Neuronal stem cell (in vitro differentiated cells): Measurements from ENCODE around the gene RAPGEF5.

ENCODE experiments used
- DNase-seq: peaks from one replicate; pipeline ENCODE4 v3.0.0-alpha.2; 2013; ENCODE audit warnings: low spot score
- H2AFZ ChIP-seq: one replicate; pipeline ENCODE4 v1.6.1; 2013; ENCODE audit warnings: mild to moderate bottlenecking, low read length, inconsistent platforms
- H2AK5ac ChIP-seq: 2 replicates; pipeline ENCODE4 v1.6.1; 2013; ENCODE audit warnings: low read depth, mild to moderate bottlenecking, inconsistent platforms, low read length, moderate library complexity, mixed read lengths
- H2BK120ac ChIP-seq: 2 replicates; pipeline ENCODE4 v1.6.1; 2013; ENCODE audit warnings: low read depth, mild to moderate bottlenecking, inconsistent platforms, low read length, moderate library complexity, mixed read lengths
- H2BK12ac ChIP-seq: one replicate; pipeline ENCODE4 v1.6.1; 2013; ENCODE audit warnings: low read length, inconsistent platforms
- H2BK15ac ChIP-seq: 2 replicates; pipeline ENCODE4 v1.6.1; 2013; ENCODE audit warnings: mild to moderate bottlenecking, low read length, inconsistent platforms, mixed read lengths
- H2BK5ac ChIP-seq: one replicate; pipeline ENCODE4 v1.6.1; 2013; ENCODE audit warnings: inconsistent platforms, mild to moderate bottlenecking, low read length, moderate library complexity
- H3K14ac ChIP-seq: one replicate; pipeline ENCODE4 v1.6.1; 2013; ENCODE audit warnings: low read length, inconsistent platforms
- H3K18ac ChIP-seq: 2 replicates; pipeline ENCODE4 v1.6.1; 2013; ENCODE audit warnings: low read length, inconsistent platforms
- H3K23ac ChIP-seq: 2 replicates; pipeline ENCODE4 v1.6.1; 2013; ENCODE audit warnings: low read depth, mild to moderate bottlenecking, mixed read lengths, low read length, inconsistent platforms; ENCODE audit not compliant: poor library complexity
- H3K27ac ChIP-seq: replicated peaks from 3 replicates; pipeline ENCODE4 v1.5.1; 2013; ENCODE audit warnings: low read length, inconsistent platforms
- H3K27me3 ChIP-seq, 3 experiments: 2 replicates each; pipeline ENCODE4 v1.6.1; 2013; ENCODE audit warnings: low read length in 3 of 3, mild to moderate bottlenecking in 2 of 3, inconsistent platforms in 1 of 3, low read depth in 1 of 3, mixed read lengths in 1 of 3, moderate library complexity in 1 of 3; ENCODE audit not compliant: control insufficient read depth in 3 of 3, insufficient read depth in 3 of 3
- H3K36me3 ChIP-seq, 2 donors: replicated peaks in 1 of 2; 2 replicates each; pipeline ENCODE4 v1.6.1; 2013; ENCODE audit warnings: low read length in 2 of 2; ENCODE audit not compliant: control insufficient read depth in 2 of 2, insufficient read depth in 2 of 2
- H3K4ac ChIP-seq: 2 replicates; pipeline ENCODE4 v1.6.1; 2013; ENCODE audit warnings: inconsistent platforms, mild to moderate bottlenecking, low read length, moderate library complexity
- H3K4me1 ChIP-seq, 2 donors: 1 replicate in 1 of 2; 2 replicates in 1 of 2; pipeline ENCODE4 v1.6.1; 2013; ENCODE audit warnings: low read length in 2 of 2, low read depth in 1 of 2; ENCODE audit not compliant: control insufficient read depth in 2 of 2, insufficient read depth in 1 of 2
- H3K4me2 ChIP-seq: one replicate; pipeline ENCODE4 v1.6.1; 2013; ENCODE audit warnings: mild to moderate bottlenecking, low read length, inconsistent platforms; ENCODE audit not compliant: insufficient read depth, poor library complexity, severe bottlenecking
- H3K4me3 ChIP-seq, 2 donors: 2 replicates each; pipeline ENCODE4 v1.5.1; 2013; ENCODE audit warnings: low read length in 2 of 2, mild to moderate bottlenecking in 2 of 2, inconsistent platforms in 1 of 2, moderate library complexity in 1 of 2
- H3K79me1 ChIP-seq: one replicate; pipeline ENCODE4 v1.6.1; 2013; ENCODE audit warnings: low read depth, mild to moderate bottlenecking, inconsistent platforms, low read length, moderate library complexity
- H3K9ac ChIP-seq: one replicate; pipeline ENCODE4 v1.6.1; 2013; ENCODE audit warnings: mild to moderate bottlenecking, low read depth, low read length, inconsistent platforms; ENCODE audit not compliant: poor library complexity
- H3K9me3 ChIP-seq, 2 donors: replicated peaks in 1 of 2; 2 replicates each; pipeline versions ENCODE3 to v1.6.1; 2013; ENCODE audit warnings: low read length in 2 of 2, mild to moderate bottlenecking in 2 of 2, inconsistent platforms in 1 of 2, low read depth in 1 of 2, mixed read lengths in 1 of 2, moderate library complexity in 1 of 2; ENCODE audit not compliant: control insufficient read depth in 2 of 2, insufficient read depth in 1 of 2
- H4K8ac ChIP-seq: one replicate; pipeline ENCODE4 v1.6.1; 2013; ENCODE audit warnings: low read depth, mild to moderate bottlenecking, inconsistent platforms, low read length, moderate library complexity
- H4K91ac ChIP-seq: one replicate; pipeline ENCODE4 v1.6.1; 2013; ENCODE audit warnings: low read length, low read depth, mild to moderate bottlenecking, inconsistent platforms; ENCODE audit not compliant: poor library complexity
- WGBS, 2 donors: extraction: QIAGEN DNeasy Blood & Tissue Kit; methylation state at CpG; one replicate each; pipeline ENCODE4 v1.1.7; 2013; ENCODE audit warnings: missing lambda C conversion rate in 2 of 2, mixed read lengths in 1 of 2; ENCODE audit not compliant: insufficient read length in 2 of 2, insufficient replicate concordance in 1 of 2; ENCODE audit errors: extremely low coverage in 2 of 2; 5-methylcytosine and 5-hydroxymethylcytosine counted together

The RAPGEF5 gene

GRCh38 chr7:22207724-22208225, 149.2 kb downstream of the RAPGEF5 start:
- Histone ChIP-seq H2AFZ (no peak overlapping the region), H3K23ac (no peak overlapping the region), H3K4me1 (peaks cover 4 to 18% of the 10 kb centered on the region in 2 donors), H3K27me3 (no peaks in the 10 kb centered on the region), H3K27ac (no peak overlapping the region), H4K8ac (no peak overlapping the region), H2AK5ac (no peak overlapping the region), H3K36me3 (no peaks in the 10 kb centered on the region), H3K9me3 (no peaks in the 10 kb centered on the region), H2BK120ac (no peak overlapping the region), H3K4ac (no peak overlapping the region), H3K4me2 (no peak overlapping the region), H2BK15ac (no peak overlapping the region), H2BK12ac (no peak overlapping the region), H3K14ac (no peak overlapping the region), H4K91ac (no peak overlapping the region), H3K18ac (no peak overlapping the region), H3K4me3 (no peak overlapping the region), H3K79me1 (no peaks in the 10 kb centered on the region), H3K9ac (no peak overlapping the region), H2BK5ac (no peak overlapping the region)
- WGBS, 2 donors: no CpG with 5 or more reads among the region's 1 CpG
- DNase-seq: no peak

- no peak overlapping the region for H3K4ac ChIP-seq
- peaks cover 13 to 18% of the 10 kb centered on the region in 2 donors for H3K4me1 ChIP-seq
- no peak overlapping the region for H3K9ac ChIP-seq
- H3K9me3 ChIP-seq: no peaks in the 10 kb centered on the region
- no peaks in the 10 kb centered on the region for H3K79me1 ChIP-seq
- H2AK5ac ChIP-seq: no peak overlapping the region
- no peak overlapping the region for H3K4me2 ChIP-seq
- no peak overlapping the region for H2BK12ac ChIP-seq
- H3K27me3 ChIP-seq: no peaks in the 10 kb centered on the region
- H3K27ac ChIP-seq: no peak overlapping the region
- no peaks in the 10 kb centered on the region for H3K36me3 ChIP-seq
- no peak overlapping the region for H2AFZ ChIP-seq
- H2BK120ac ChIP-seq: no peak overlapping the region
- H3K23ac ChIP-seq: no peak overlapping the region
- H3K14ac ChIP-seq: no peak overlapping the region
- H3K4me3 ChIP-seq: no peak overlapping the region
- no peak overlapping the region for H4K91ac ChIP-seq
- no peak overlapping the region for H4K8ac ChIP-seq
- H2BK5ac ChIP-seq: no peak overlapping the region
- DNase-seq: no peak
- H3K18ac ChIP-seq: no peak overlapping the region
- no peak overlapping the region for H2BK15ac ChIP-seq
Measured at GRCh38 chr7:22205631-22206030, 151.3 kb downstream of the RAPGEF5 start.

- WGBS, 2 donors: no CpG with 5 or more reads among the region's 4 CpGs
- Histone ChIP-seq H3K23ac (no peak overlapping the region), H3K14ac (no peak overlapping the region), H3K4me1 (peaks cover 9 to 16% of the 10 kb centered on the region in 2 donors), H4K91ac (no peak overlapping the region), H3K4ac (no peak overlapping the region), H2AFZ (no peak overlapping the region), H3K4me2 (no peak overlapping the region), H2BK12ac (no peak overlapping the region), H2BK5ac (no peak overlapping the region), H2BK120ac (no peak overlapping the region), H3K27me3 (no peaks in the 10 kb centered on the region), H3K9ac (no peak overlapping the region), H2AK5ac (no peak overlapping the region), H3K4me3 (no peak overlapping the region), H2BK15ac (no peak overlapping the region), H3K79me1 (no peaks in the 10 kb centered on the region), H3K27ac (no peak overlapping the region), H3K36me3 (no peaks in the 10 kb centered on the region), H3K9me3 (no peaks in the 10 kb centered on the region), H4K8ac (no peak overlapping the region), H3K18ac (no peak overlapping the region)
- DNase-seq: no peak
Measured at GRCh38 chr7:22204312-22204711, 152.6 kb downstream of the RAPGEF5 start.

GRCh38 chr7:22202141-22202540, 154.8 kb downstream of the RAPGEF5 start:
- Histone ChIP-seq H3K36me3 (no peaks in the 10 kb centered on the region), H3K9ac (no peak overlapping the region), H4K8ac (no peak overlapping the region), H3K27ac (no peak overlapping the region), H3K14ac (no peak overlapping the region), H2BK5ac (no peak overlapping the region), H3K79me1 (no peaks in the 10 kb centered on the region), H2BK15ac (no peak overlapping the region), H3K9me3 (no peaks in the 10 kb centered on the region), H2BK120ac (no peak overlapping the region), H3K27me3 (no peaks in the 10 kb centered on the region), H3K18ac (no peak overlapping the region), H3K4me3 (no peak overlapping the region), H2BK12ac (no peak overlapping the region), H3K4me2 (no peak overlapping the region), H4K91ac (no peak overlapping the region), H2AFZ (no peak overlapping the region), H2AK5ac (no peak overlapping the region), H3K4ac (no peak overlapping the region), H3K23ac (no peak overlapping the region), H3K4me1 (peaks cover 5 to 9% of the 10 kb centered on the region in 2 donors)
- no peak for DNase-seq
- no CpG with 5 or more reads among the region's 1 CpG for WGBS, 2 donors
